SU-DHL-6 (cell line): Measurements from ENCODE around the gene RENBP.

Experiments used
- H2AFZ ChIP-seq: fragments of 200-600 bp; sonication (generic); 2 replicates; pipeline ENCODE4 v1.6.1; 2014; ENCODE audit warnings: low read depth, mild to moderate bottlenecking, moderate library complexity, mixed read lengths, antibody characterized with exemption, low read length; ENCODE audit not compliant: severe bottlenecking
- H3F3A ChIP-seq: fragments of 200-600 bp; shearing (Covaris generic); 2 replicates; pipeline ENCODE4 v1.6.0; 2016; ENCODE audit warnings: antibody characterized with exemption, mild to moderate bottlenecking; ENCODE audit not compliant: insufficient read depth
- H3K27ac ChIP-seq: fragments of 200-600 bp; sonication (generic); 2 replicates; pipeline ENCODE4 v1.5.1; 2016; ENCODE audit warnings: low read depth, mild to moderate bottlenecking, low read length, moderate library complexity, mixed read lengths
- H3K27me3 ChIP-seq: fragments of 200-600 bp; sonication (generic), shearing (Covaris generic); 2 replicates; pipeline ENCODE4 v1.6.0; 2014; ENCODE audit warnings: mild to moderate bottlenecking, low read length
- H3K36me3 ChIP-seq: fragments of 200-600 bp; sonication (generic); 2 replicates; pipeline ENCODE4 v1.6.1; 2014; ENCODE audit warnings: mild to moderate bottlenecking, low read length, mixed read lengths
- H3K4me2 ChIP-seq: fragments of 300-600, 200-600 bp; shearing (Covaris generic), sonication (generic); 2 replicates; pipeline ENCODE4 v1.6.0; 2014; ENCODE audit warnings: low read length, low read depth, mild to moderate bottlenecking; ENCODE audit not compliant: poor library complexity, severe bottlenecking
- H3K4me3 ChIP-seq: fragments of 200-600 bp; sonication (generic); 2 replicates; pipeline ENCODE4 v1.5.1; 2014; ENCODE audit warnings: antibody characterized with exemption, low read length, mild to moderate bottlenecking, mixed read lengths; ENCODE audit not compliant: insufficient read depth, poor library complexity, severe bottlenecking
- H3K79me2 ChIP-seq: fragments of 200-600 bp; sonication (generic); 2 replicates; pipeline ENCODE4 v1.6.1; 2014; ENCODE audit warnings: mild to moderate bottlenecking, low read length, moderate library complexity; ENCODE audit not compliant: insufficient read depth
- H3K9ac ChIP-seq: fragments of 200-600 bp; sonication (generic); 2 replicates; pipeline ENCODE4 v1.7.0; 2014; ENCODE audit warnings: mild to moderate bottlenecking, low read length
- H3K9me2 ChIP-seq: fragments of 200-600 bp; sonication (generic); replicated peaks from 2 replicates; pipeline ENCODE4 v1.6.1; 2014; ENCODE audit warnings: low read length; ENCODE audit not compliant: insufficient read depth
- H3K9me3 ChIP-seq: fragments of 200-600 bp; sonication (generic); 2 replicates; pipeline ENCODE4 v1.6.1; 2014; ENCODE audit warnings: low read length, mixed read lengths; ENCODE audit not compliant: insufficient read depth
- H4K20me1 ChIP-seq: fragments of 200-600 bp; sonication (generic); 2 replicates; pipeline ENCODE4 v1.6.1; 2014; ENCODE audit warnings: low read depth, mild to moderate bottlenecking, antibody characterized with exemption, low read length, moderate library complexity, mixed read lengths
- CTCF ChIP-seq: fragments of 200-600 bp; sonication (generic); IDR thresholded peaks from one replicate; pipeline ENCODE4 v1.5.1; 2017; ENCODE audit warnings: antibody characterized with exemption, mild to moderate bottlenecking, low read length, moderate library complexity; ENCODE audit not compliant: insufficient read depth, poor library complexity, severe bottlenecking
- EZH2phosphoT487 ChIP-seq: fragments of 200-600 bp; sonication (generic), shearing (Covaris generic); conservative IDR thresholded peaks from 2 replicates; pipeline ENCODE4 v1.6.1; 2018; ENCODE audit warnings: mild to moderate bottlenecking, antibody characterized with exemption, low read length, moderate library complexity, mixed read lengths

Gene RENBP

GRCh38 chrX:153948002-153948466, 3.6 kb upstream of the RENBP start:
- no peaks in the 10 kb centered on the region for H4K20me1 ChIP-seq

GRCh38 chrX:153947009-153947769, 2.7 kb upstream of the RENBP start:
- no peak overlapping the region for H3K27ac ChIP-seq
- H3F3A ChIP-seq = peaks cover 8% of the 10 kb centered on the region
- no peak overlapping the region for H3K4me3 ChIP-seq
- no peaks in the 10 kb centered on the region for H3K79me2 ChIP-seq
- no peak for TF ChIP-seq EZH2phosphoT487
- TF ChIP-seq CTCF = peak; percentile 84
- H3K4me2 ChIP-seq = no peak overlapping the region
- H3K9ac ChIP-seq = no peak overlapping the region
- no peaks in the 10 kb centered on the region for H3K9me3 ChIP-seq
- H4K20me1 ChIP-seq = no peaks in the 10 kb centered on the region
- no peaks in the 10 kb centered on the region for H3K27me3 ChIP-seq
- no peaks in the 10 kb centered on the region for H3K9me2 ChIP-seq
- H3K36me3 ChIP-seq = no peaks in the 10 kb centered on the region
- H2AFZ ChIP-seq = no peak overlapping the region

More at GRCh38 chrX:153948002-153948466, 3.6 kb upstream of the RENBP start:
- Histone ChIP-seq H3K4me3 (no peak overlapping the region), H3K4me2 (no peak overlapping the region), H3K36me3 (peaks cover 4% of the 10 kb centered on the region; the same call in 1 of the 2 replicates), H3K27me3 (no peaks in the 10 kb centered on the region), H2AFZ (no peak overlapping the region), H3K9me2 (no peaks in the 10 kb centered on the region), H3K9ac (no peak overlapping the region), H3K79me2 (no peaks in the 10 kb centered on the region), H3F3A (peaks cover 8% of the 10 kb centered on the region), H3K9me3 (no peaks in the 10 kb centered on the region), H3K27ac (no peak overlapping the region)
- TF ChIP-seq CTCF = no peak

GRCh38 chrX:153945956-153946943, 1.8 kb upstream of the RENBP start:
- Histone ChIP-seq H3K27me3 (no peaks in the 10 kb centered on the region), H3K27ac (no peak overlapping the region), H3K9ac (no peak overlapping the region), H3K36me3 (no peaks in the 10 kb centered on the region), H3K9me2 (no peaks in the 10 kb centered on the region), H3K9me3 (no peaks in the 10 kb centered on the region), H3K79me2 (no peaks in the 10 kb centered on the region), H3F3A (peaks cover 8% of the 10 kb centered on the region), H3K4me3 (no peak overlapping the region), H2AFZ (no peak overlapping the region), H4K20me1 (no peaks in the 10 kb centered on the region), H3K4me2 (no peak overlapping the region)
- no peak for TF ChIP-seq CTCF
